OCI-LY7 (cell line): Measurements from ENCODE around the gene AARS2. TPM values are rescaled to one million over a fixed set of nuclear protein-coding genes. Genes with fewer than 3 reads are reported as not detected.

Experiments
- BruUV-seq: library from RNA; stranded (reverse); fragments of 400-500 nt; replicated peaks from 2 replicates; lab custom pipeline; 2021; lab: Mats Ljungman, UMichigan
- CTCF ChIA-PET: fragments of 300-600 bp; sonication (Branson Sonifier 250); formaldehyde crosslinking; loops from one replicate; lab custom pipeline; 2022; ENCODE audit warnings: antibody characterized with exemption; ENCODE audit not compliant: unreplicated experiment; lab: Charles Lee
- POLR2A ChIA-PET: fragments of 300-600 bp; sonication (Branson Sonifier 250); formaldehyde crosslinking; loops from one replicate; lab custom pipeline; 2022; ENCODE audit warnings: antibody characterized with exemption; lab: Charles Lee
- DNase-seq: peaks from one replicate; pipeline ENCODE4 v3.0.0-alpha.2; 2015; ENCODE audit warnings: low spot score
- H2AFZ ChIP-seq: fragments of 200-600 bp; sonication (generic), shearing (Covaris generic); 2 replicates; pipeline ENCODE4 v1.6.1; 2014; ENCODE audit warnings: mild to moderate bottlenecking, antibody characterized with exemption, low read length, moderate library complexity
- H3K27ac ChIP-seq: fragments of 200-600 bp; sonication (generic); 2 replicates; pipeline ENCODE4 v1.5.1; 2014; ENCODE audit warnings: mixed run types, low read depth, mild to moderate bottlenecking, moderate library complexity, low read length, inconsistent platforms; ENCODE audit not compliant: poor library complexity, severe bottlenecking
- H3K36me3 ChIP-seq: fragments of 200-600 bp; sonication (generic); 2 replicates; pipeline ENCODE4 v1.6.1; 2014; ENCODE audit warnings: mild to moderate bottlenecking, antibody characterized with exemption, low read length, moderate library complexity, mixed read lengths; ENCODE audit not compliant: insufficient read depth
- H3K4me1 ChIP-seq: fragments of 200-600 bp; sonication (generic); 2 replicates; pipeline ENCODE4 v1.5.1; 2014; ENCODE audit warnings: mild to moderate bottlenecking, low read length; ENCODE audit not compliant: insufficient read depth, poor library complexity, severe bottlenecking
- H3K4me2 ChIP-seq: fragments of 200-600 bp; sonication (generic); 2 replicates; pipeline ENCODE4 v1.6.1; 2014; ENCODE audit warnings: mild to moderate bottlenecking, low read length
- H3K4me3 ChIP-seq: fragments of 200-600 bp; sonication (generic); 2 replicates; pipeline ENCODE4 v1.5.1; 2014; ENCODE audit warnings: mild to moderate bottlenecking, low read depth, low read length; ENCODE audit not compliant: poor library complexity, severe bottlenecking
- H3K79me2 ChIP-seq: fragments of 200-600 bp; sonication (generic); 2 replicates; pipeline ENCODE4 v1.6.1; 2016; ENCODE audit warnings: low read depth, mild to moderate bottlenecking, low read length, moderate library complexity, mixed read lengths; ENCODE audit not compliant: insufficient read depth
- H3K9me2 ChIP-seq: fragments of 200-600 bp; sonication (generic); 2 replicates; pipeline ENCODE4 v1.6.1; 2016; ENCODE audit warnings: mild to moderate bottlenecking, low read length, mixed read lengths; ENCODE audit not compliant: insufficient read depth
- H3K9me3 ChIP-seq: fragments of 200-600 bp; sonication (generic); 2 replicates; pipeline ENCODE4 v1.6.1; 2014; ENCODE audit warnings: mild to moderate bottlenecking, mixed run types, low read length, mixed read lengths
- H4K20me1 ChIP-seq: fragments of 200-600 bp; sonication (generic); 2 replicates; pipeline ENCODE4 v1.6.1; 2014; ENCODE audit warnings: mild to moderate bottlenecking, antibody characterized with exemption, low read length, moderate library complexity, mixed read lengths; ENCODE audit not compliant: insufficient read depth
- CTCF ChIP-seq: fragments of 200-600 bp; sonication (generic); conservative IDR thresholded peaks from 2 replicates; pipeline ENCODE4 v1.5.1; 2014; ENCODE audit warnings: mild to moderate bottlenecking, antibody characterized with exemption, low read length, moderate library complexity, mixed read lengths
- EZH2phosphoT487 ChIP-seq: fragments of 200-600 bp; sonication (generic); IDR thresholded peaks from 2 replicates; pipeline ENCODE4 v1.6.1; 2018; ENCODE audit warnings: low read depth, borderline replicate concordance, mild to moderate bottlenecking, mixed run types, antibody characterized with exemption, low read length, moderate library complexity, mixed read lengths
- intact Hi-C: fragments of 100-400 bp; cut with micrococcal nuclease; formaldehyde crosslinking; loops from one replicate; pipeline ENCODE4 v1.10.0; 2022; ENCODE audit not compliant: unreplicated experiment
- total RNA-seq, 2 experiments: library from RNA; depleted of rRNA in 1 of 2; stranded (reverse); fragments of >200 nt in 1 of 2; shearing (Covaris generic) in 1 of 2; gene quantifications; 2 replicates each; pipeline ENCODE4 v1.2.3, GENCODE V29; 2014 to 2022

Gene AARS2
- total RNA-seq, 2 experiments from 2014 or later: 20.7 to 22.0 TPM

- Histone ChIP-seq H3K27ac (no peak overlapping the region), H2AFZ (no peak overlapping the region), H3K36me3 (no peaks in the 10 kb centered on the region), H3K9me3 (no peaks in the 10 kb centered on the region), H3K4me1 (no peaks in the 10 kb centered on the region), H3K4me2 (no peak overlapping the region), H4K20me1 (no peaks in the 10 kb centered on the region), H3K9me2 (no peaks in the 10 kb centered on the region), H3K79me2 (no peaks in the 10 kb centered on the region), H3K4me3 (no peak overlapping the region)
- TF ChIP-seq EZH2phosphoT487: no peak
- TF ChIP-seq CTCF: no peak
- CTCF ChIA-PET: interaction anchor here (0.7 kb wide), 1 partner anchor 21 kb away, joined by 4 read pairs; no protein-coding TSS in a partner anchor
- no peak for DNase-seq
- no TSS peak for BruUV-seq
- intact Hi-C loops: no loop called here
- POLR2A ChIA-PET: no interaction called here
Observed at GRCh38 chr6:44284867-44285266, 28.3 kb downstream of the AARS2 start.

- intact Hi-C loops: no loop called here
- no peak overlapping the region for H3K4me2 ChIP-seq
- DNase-seq: no peak
- no TSS peak for BruUV-seq
- no peak overlapping the region for H3K4me3 ChIP-seq
- H2AFZ ChIP-seq: no peak overlapping the region
- H4K20me1 ChIP-seq: no peaks in the 10 kb centered on the region
- POLR2A ChIA-PET: no interaction called here
- no peak overlapping the region for H3K27ac ChIP-seq
- H3K36me3 ChIP-seq: no peaks in the 10 kb centered on the region
- H3K79me2 ChIP-seq: no peaks in the 10 kb centered on the region
- CTCF ChIA-PET: no interaction called here
- no peaks in the 10 kb centered on the region for H3K4me1 ChIP-seq
- no peaks in the 10 kb centered on the region for H3K9me3 ChIP-seq
- H3K9me2 ChIP-seq: no peaks in the 10 kb centered on the region
- TF ChIP-seq CTCF (no peak), EZH2phosphoT487 (no peak)
Observed at GRCh38 chr6:44284121-44284520, 29.0 kb downstream of the AARS2 start.

GRCh38 chr6:44278774-44279697 lies 34.1 kb downstream of the AARS2 start:
- Histone ChIP-seq H3K9me2 (no peaks in the 10 kb centered on the region), H3K9me3 (no peaks in the 10 kb centered on the region), H3K4me1 (no peaks in the 10 kb centered on the region), H2AFZ (no peak overlapping the region), H3K27ac (no peak overlapping the region), H4K20me1 (no peaks in the 10 kb centered on the region), H3K4me2 (no peak overlapping the region), H3K79me2 (no peaks in the 10 kb centered on the region), H3K4me3 (no peak overlapping the region), H3K36me3 (no peaks in the 10 kb centered on the region)
- CTCF ChIA-PET: no interaction called here
- DNase-seq: no peak
- intact Hi-C loops: no loop called here
- TF ChIP-seq EZH2phosphoT487 (no peak), CTCF (no peak)
- no TSS peak for BruUV-seq
- POLR2A ChIA-PET: no interaction called here
